Spleen (tissue), 13 donors: ENCODE results near the gene TAGAP. TPM values are rescaled to one million over a fixed set of nuclear protein-coding genes. Genes with fewer than 3 reads are reported as not detected.

Experiments used
- DNase-seq: peaks from one replicate; pipeline ENCODE4 v3.0.0-alpha.2; 2020
- H3K27ac ChIP-seq, 8 donors: fragments of 200-600 bp; sonication (generic) in 7 of 8; 1 replicate in 4 of 8; 2 replicates in 4 of 8; pipeline versions ENCODE4 v1.5.0 to v1.8.0; 2016 to 2021; ENCODE audit warnings: inconsistent platforms in 4 of 8, mild to moderate bottlenecking in 4 of 8, moderate library complexity in 1 of 8
- H3K27me3 ChIP-seq, 7 donors: fragments of 200-600 bp; sonication (generic) in 6 of 7; replicated peaks in 1 of 7; 1 replicate in 4 of 7; 2 replicates in 3 of 7; pipeline versions ENCODE4 v1.5.0 to v1.8.0; 2016 to 2021; ENCODE audit warnings: inconsistent platforms in 3 of 7, mild to moderate bottlenecking in 1 of 7
- H3K36me3 ChIP-seq, 6 donors: fragments of 200-600 bp; sonication (generic) in 5 of 6; 1 replicate in 4 of 6; 2 replicates in 2 of 6; pipeline versions ENCODE4 v1.5.0 to v1.8.0; 2016 to 2021; ENCODE audit warnings: inconsistent platforms in 2 of 6
- H3K4me1 ChIP-seq, 6 donors: fragments of 200-600 bp; sonication (generic) in 5 of 6; 1 replicate in 3 of 6; 2 replicates in 3 of 6; pipeline versions ENCODE4 v1.5.0 to v1.8.0; 2016 to 2021; ENCODE audit warnings: inconsistent platforms in 3 of 6
- H3K4me3 ChIP-seq, 8 donors: fragments of 200-600 bp; sonication (generic) in 7 of 8; 1 replicate in 4 of 8; 2 replicates in 4 of 8; pipeline versions ENCODE4 v1.5.0 to v1.8.0; 2016 to 2021; ENCODE audit warnings: inconsistent platforms in 4 of 8, mild to moderate bottlenecking in 4 of 8, moderate library complexity in 2 of 8
- H3K9me3 ChIP-seq, 8 donors: fragments of 200-600 bp; sonication (generic) in 7 of 8; 1 replicate in 4 of 8; 2 replicates in 4 of 8; pipeline versions ENCODE4 v1.5.0 to v1.8.0; 2016 to 2021; ENCODE audit warnings: inconsistent platforms in 4 of 8
- POLR2A ChIP-seq, 3 donors: fragments of 450-650 bp; IDR thresholded peaks; one replicate each; pipeline ENCODE4 v1.5.1; 2017; ENCODE audit warnings: antibody characterized with exemption in 3 of 3, mild to moderate bottlenecking in 1 of 3
- POLR2AphosphoS5 ChIP-seq, 3 donors: sonication (generic); formaldehyde crosslinking; IDR thresholded peaks; one replicate each; pipeline ENCODE4 v1.5.1; 2017; ENCODE audit warnings: antibody characterized with exemption in 3 of 3
- WGBS, 5 donors: extraction: QIAGEN DNeasy Blood & Tissue Kit in 3 of 5; methylation state at CpG; one replicate each; pipeline versions ENCODE4 v1.1.5 to v1.1.7; 2013 to 2018; 5-methylcytosine and 5-hydroxymethylcytosine counted together
- intact Hi-C: fragments of 100-400 bp; cut with DNase I; formaldehyde crosslinking; loops from one replicate; pipeline ENCODE4 v1.15.0; 2023; ENCODE audit warnings: low total_unique reads
- long read RNA-seq, 2 donors: transcript quantifications; one replicate each; lab custom pipeline, GENCODE V29; 2026
- polyA plus RNA-seq, 3 donors: library from polyadenylated mRNA; stranded (reverse); fragments of 200-250 nt; gene quantifications; one replicate each; pipeline ENCODE4 v1.2.1, GENCODE V29; 2013
- total RNA-seq, 7 donors: library from RNA; depleted of rRNA in 3 of 7; stranded (reverse); fragments of >200 nt in 3 of 7; fragmentation: NEBNext Ultra II Directional in 4 of 7; extraction: Animal tissue kit (Norgen Biotek cat#: 25700) in 4 of 7; gene quantifications; one replicate each; pipeline versions ENCODE4 v1.1.0 to v1.2.1, GENCODE V29; 2016 to 2021
- TF ChIP-seq, protein P1 (sequence below), 11 experiments: fragments of 200-600 bp in 7 of 11; fragments of 450-650 bp in 4 of 11; sonication (generic) in 4 of 11; IDR thresholded peaks in 8 of 11; conservative IDR thresholded peaks in 3 of 11; 1 replicate in 7 of 11; 2 replicates in 4 of 11; pipeline versions ENCODE4 v1.4.0 to v1.8.0; 2016 to 2021; ENCODE audit warnings: antibody characterized with exemption in 11 of 11, inconsistent platforms in 4 of 11, mild to moderate bottlenecking in 1 of 11
- donor health status: healthy with polysubstance abuse.
- donor health status: DM: no; HTN: no; CAD: no; lungs with moderate emphysema.
- donor health status: DM: no; HTN: no; CAD: no.
- donor health status: Bipolar disorder and iron deficiency.
- donor health status: healthy.
- donor health status: DM: no; HTN: no; CAD: no.
- donor health status: DM: yes; HTN: yes; CAD: no.

TAGAP gene, protein sequence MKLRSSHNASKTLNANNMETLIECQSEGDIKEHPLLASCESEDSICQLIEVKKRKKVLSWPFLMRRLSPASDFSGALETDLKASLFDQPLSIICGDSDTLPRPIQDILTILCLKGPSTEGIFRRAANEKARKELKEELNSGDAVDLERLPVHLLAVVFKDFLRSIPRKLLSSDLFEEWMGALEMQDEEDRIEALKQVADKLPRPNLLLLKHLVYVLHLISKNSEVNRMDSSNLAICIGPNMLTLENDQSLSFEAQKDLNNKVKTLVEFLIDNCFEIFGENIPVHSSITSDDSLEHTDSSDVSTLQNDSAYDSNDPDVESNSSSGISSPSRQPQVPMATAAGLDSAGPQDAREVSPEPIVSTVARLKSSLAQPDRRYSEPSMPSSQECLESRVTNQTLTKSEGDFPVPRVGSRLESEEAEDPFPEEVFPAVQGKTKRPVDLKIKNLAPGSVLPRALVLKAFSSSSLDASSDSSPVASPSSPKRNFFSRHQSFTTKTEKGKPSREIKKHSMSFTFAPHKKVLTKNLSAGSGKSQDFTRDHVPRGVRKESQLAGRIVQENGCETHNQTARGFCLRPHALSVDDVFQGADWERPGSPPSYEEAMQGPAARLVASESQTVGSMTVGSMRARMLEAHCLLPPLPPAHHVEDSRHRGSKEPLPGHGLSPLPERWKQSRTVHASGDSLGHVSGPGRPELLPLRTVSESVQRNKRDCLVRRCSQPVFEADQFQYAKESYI
- 10 to 100 TPM; 39.6 to 63.9 (median 49.2) TPM for total RNA-seq
- polyA plus RNA-seq: 10 to 100 TPM; 13.6 to 21.9 (median 15.7) TPM
- long read RNA-seq, donor 1, partial matches to known transcripts: 0 of 1 reads
- long read RNA-seq, donor 1, other reads (novel, unspliced or antisense): 0 of 1 reads
- long read RNA-seq, donor 2, transcript TAGAP-203 (10 exons, 3,887 nt): major isoform, 5 of 13 reads
- long read RNA-seq, donor 2, partial matches to known transcripts: 8 of 13 reads
- long read RNA-seq, donor 2, other reads (novel, unspliced or antisense): 0 of 13 reads

DNA sequence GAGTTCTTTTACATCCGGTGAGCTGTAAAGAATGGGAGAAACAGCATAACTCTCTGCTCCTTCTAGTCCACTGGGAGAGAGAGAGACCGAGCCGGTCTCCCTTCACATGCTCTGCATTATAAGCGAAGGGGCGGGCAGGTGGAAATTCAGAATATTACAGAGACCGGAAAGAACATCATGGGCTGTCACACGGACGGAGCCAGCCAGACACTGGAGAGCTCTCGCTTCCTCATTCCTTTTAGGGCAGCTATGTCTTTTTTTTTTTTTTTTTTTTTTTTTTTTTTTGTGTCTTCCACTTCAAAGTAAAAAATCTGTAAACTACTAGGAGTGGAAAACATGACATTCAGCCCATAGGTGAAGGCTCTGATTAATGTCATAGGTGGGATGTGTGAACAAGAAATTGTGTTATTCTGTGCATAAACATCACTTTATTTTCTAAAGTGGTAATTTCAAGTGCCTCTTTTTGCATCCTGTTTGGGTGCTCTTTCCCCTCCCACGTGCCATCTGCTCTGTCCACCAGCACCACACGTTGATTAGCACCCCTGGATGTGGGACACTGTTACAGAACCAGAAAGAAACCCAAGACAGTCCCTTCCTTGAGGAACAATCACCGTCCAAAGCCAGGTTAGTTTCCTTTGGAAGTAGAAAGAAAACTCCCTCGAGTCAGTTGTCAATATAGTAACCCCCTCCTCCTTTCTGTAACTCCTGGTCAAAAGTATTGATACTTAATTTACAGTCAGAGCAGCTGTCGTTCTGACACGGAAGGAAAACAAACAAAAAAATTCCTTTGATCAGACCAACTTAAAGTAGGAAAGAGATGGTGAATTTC is at the start of gene TAGAP:
TAGAP (minus strand) TSS at position 93 of the 829 bp plus-strand sequence. CDS start 845 bp downstream, outside the sequence.
- H3K9me3 ChIP-seq: no peaks in the 10 kb centered on the region
- H3K36me3 ChIP-seq: peaks cover 0 to 30% (median 20%) of the 10 kb centered on the region in 6 donors
- intact Hi-C loops: loop anchor here (5.0 kb wide), 1 partner anchor 57 kb away; no protein-coding TSS in a partner anchor
- TF ChIP-seq POLR2A (IDR thresholded peaks at IDR 0.05) (peak; percentile 91 to 96 (median 91)), POLR2AphosphoS5 (IDR thresholded peaks at IDR 0.05) (peak; percentile 45 to 99 (median 76))
- TF ChIP-seq, protein P1, sequence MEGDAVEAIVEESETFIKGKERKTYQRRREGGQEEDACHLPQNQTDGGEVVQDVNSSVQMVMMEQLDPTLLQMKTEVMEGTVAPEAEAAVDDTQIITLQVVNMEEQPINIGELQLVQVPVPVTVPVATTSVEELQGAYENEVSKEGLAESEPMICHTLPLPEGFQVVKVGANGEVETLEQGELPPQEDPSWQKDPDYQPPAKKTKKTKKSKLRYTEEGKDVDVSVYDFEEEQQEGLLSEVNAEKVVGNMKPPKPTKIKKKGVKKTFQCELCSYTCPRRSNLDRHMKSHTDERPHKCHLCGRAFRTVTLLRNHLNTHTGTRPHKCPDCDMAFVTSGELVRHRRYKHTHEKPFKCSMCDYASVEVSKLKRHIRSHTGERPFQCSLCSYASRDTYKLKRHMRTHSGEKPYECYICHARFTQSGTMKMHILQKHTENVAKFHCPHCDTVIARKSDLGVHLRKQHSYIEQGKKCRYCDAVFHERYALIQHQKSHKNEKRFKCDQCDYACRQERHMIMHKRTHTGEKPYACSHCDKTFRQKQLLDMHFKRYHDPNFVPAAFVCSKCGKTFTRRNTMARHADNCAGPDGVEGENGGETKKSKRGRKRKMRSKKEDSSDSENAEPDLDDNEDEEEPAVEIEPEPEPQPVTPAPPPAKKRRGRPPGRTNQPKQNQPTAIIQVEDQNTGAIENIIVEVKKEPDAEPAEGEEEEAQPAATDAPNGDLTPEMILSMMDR (IDR thresholded peaks at IDR 0.05 in 8 of 11, conservative IDR thresholded peaks at IDR 0.05 in 3 of 11): no peak
- H3K4me3 ChIP-seq: peak within 1 kb of the TSS; percentile 41 to 79 (median 52)
- H3K27ac ChIP-seq: peak within 1 kb of the TSS; percentile 75 to 94 (median 92)
- H3K27me3 ChIP-seq: no peaks in the 10 kb centered on the region
- peak; percentile 94 for DNase-seq
- 13 to 23% (median 17%) methylated on average over 15 of the region's 15 CpGs for whole genome bisulfite sequencing, 5 donors
- H3K4me1 ChIP-seq: peaks cover 28 to 67% (median 40%) of the 10 kb centered on the region in 6 donors

DNA sequence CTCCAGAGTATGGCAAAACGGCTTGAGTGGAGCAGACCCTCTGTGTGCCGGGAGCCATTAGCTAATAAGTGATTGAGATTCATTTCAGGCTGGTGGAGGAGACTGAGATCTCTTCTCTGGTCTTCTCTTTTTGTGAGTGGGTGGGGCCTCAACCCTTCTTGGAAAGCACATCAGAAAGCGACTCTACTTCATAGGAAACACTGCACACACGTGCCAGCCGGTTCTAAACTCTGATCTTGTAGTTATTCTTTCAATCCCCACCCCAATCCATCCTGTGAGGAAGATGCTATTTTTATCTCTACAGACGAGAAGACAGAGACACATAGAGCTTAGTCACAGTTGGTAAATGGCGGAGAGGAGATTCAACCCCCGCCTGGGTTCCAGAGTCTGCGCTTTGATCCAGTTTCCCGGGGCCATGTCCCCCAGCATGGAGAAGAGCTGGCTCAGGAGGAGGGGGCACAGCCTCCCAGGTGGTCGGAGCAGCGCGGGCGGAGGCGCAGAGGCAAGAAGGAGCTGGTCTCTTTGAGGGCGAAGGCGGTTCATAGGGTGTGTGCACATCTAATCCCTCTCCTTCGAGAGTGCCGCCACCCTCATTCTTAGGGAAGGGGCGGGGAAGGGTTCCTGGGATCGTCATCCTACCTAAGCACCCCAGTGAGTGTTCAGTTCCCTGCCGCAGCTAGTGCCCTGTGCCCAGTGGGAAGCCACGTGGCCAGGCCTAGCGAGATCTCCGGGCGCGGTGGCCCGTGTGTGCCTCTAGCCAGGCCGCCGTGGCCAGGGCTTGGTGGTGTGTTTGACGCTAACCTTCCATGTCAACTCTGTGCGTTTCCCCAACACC is 49.0 kb upstream of the TAGAP start:
- H3K9me3 ChIP-seq: no peaks in the 10 kb centered on the region
- no peaks in the 10 kb centered on the region for H3K36me3 ChIP-seq
- H3K4me3 ChIP-seq: peak overlapping the region in 1 of 8 donors; percentile 31
- H3K27me3 ChIP-seq: no peaks in the 10 kb centered on the region
- TF ChIP-seq POLR2A (IDR thresholded peaks at IDR 0.05) (no peak), POLR2AphosphoS5 (IDR thresholded peaks at IDR 0.05) (no peak)
- TF ChIP-seq, protein P1 (IDR thresholded peaks at IDR 0.05 in 8 of 11, conservative IDR thresholded peaks at IDR 0.05 in 3 of 11): no peak
- intact Hi-C loops: no loop called here
- no peak for DNase-seq
- WGBS, 5 donors: 81 to 86% (median 83%) methylated on average over 32 of the region's 32 CpGs
- H3K27ac ChIP-seq: peak overlapping the region; percentile 21 to 90 (median 80)
- H3K4me1 ChIP-seq: peaks cover 0 to 77% (median 34%) of the 10 kb centered on the region in 6 donors

DNA sequence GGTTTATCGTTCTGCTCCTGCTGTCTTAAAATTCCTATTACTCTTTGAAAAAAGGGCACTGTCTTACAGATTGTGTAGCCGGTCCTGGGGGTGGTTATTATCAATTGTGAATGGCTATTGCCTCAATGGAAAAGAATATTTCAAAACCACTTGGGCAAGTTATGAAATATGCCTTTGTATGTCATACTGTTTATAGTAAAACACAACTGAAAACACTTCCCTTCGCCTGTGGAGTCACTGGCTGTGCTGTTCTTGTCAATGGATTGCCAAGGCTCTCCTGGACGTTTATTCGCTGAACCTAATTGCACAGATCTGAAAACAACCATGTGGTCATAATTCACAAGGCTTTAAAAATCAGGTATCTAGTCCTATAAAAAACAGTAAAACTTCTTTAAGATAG is 47.8 kb upstream of the TAGAP start:
- H3K27ac ChIP-seq: peak overlapping the region in 6 of 8 donors; percentile 30 to 81 (median 64)
- intact Hi-C loops: no loop called here
- 49 to 84% (median 63%) methylated on average over 5 of the region's 5 CpGs for WGBS, 5 donors
- H3K9me3 ChIP-seq: no peaks in the 10 kb centered on the region
- H3K36me3 ChIP-seq: no peaks in the 10 kb centered on the region
- H3K27me3 ChIP-seq: no peaks in the 10 kb centered on the region
- TF ChIP-seq, protein P1 (IDR thresholded peaks at IDR 0.05 in 8 of 11, conservative IDR thresholded peaks at IDR 0.05 in 3 of 11): no peak
- TF ChIP-seq POLR2AphosphoS5 (IDR thresholded peaks at IDR 0.05): no peak
- no peak for TF ChIP-seq POLR2A (IDR thresholded peaks at IDR 0.05)
- peaks cover 0 to 65% (median 26%) of the 10 kb centered on the region in 6 donors for H3K4me1 ChIP-seq
- H3K4me3 ChIP-seq: peak overlapping the region in 1 of 8 donors; percentile 25
- no peak for DNase-seq
